K562 (cell line): Measurements from ENCODE around the gene RHBDD1. TPM values are rescaled to one million over a fixed set of nuclear protein-coding genes. Genes with fewer than 3 reads are reported as not detected.
A peak's percentile ranks its signal among the peaks of the same experiment; 100 is the strongest.

Experiments used
- ARNT ChIP-seq, 2 experiments: fragments of 450-650 bp; IDR thresholded peaks; 2 replicates each; pipeline ENCODE4 v1.6.1; 2016; ENCODE audit warnings: mild to moderate bottlenecking in 1 of 2
- polyA plus RNA-seq, 8 experiments: library from polyadenylated mRNA; depleted of rRNA in 4 of 8; stranded (reverse) in 5 of 8; unstranded in 3 of 8; fragments of >200 nt; fragmentation: Nextera tagmentation in 2 of 8; fragmentation: Illumina TruSeq in 1 of 8; extraction: Ambion mirVana in 2 of 8; extraction: Trizol in 1 of 8; gene quantifications; 2 replicates each; pipeline versions ENCODE4 v1.2.1 to v1.2.3, GENCODE V29; 2011 to 2014; ENCODE audit warnings: inconsistent platforms in 1 of 8, missing spikeins in 1 of 8
- total RNA-seq, 7 experiments: library from RNA; depleted of rRNA in 6 of 7; stranded (reverse); fragments of >200 nt in 6 of 7; fragmentation: Illumina TruSeq in 2 of 7; extraction: Trizol in 2 of 7; gene quantifications; 2 replicates each; pipeline versions ENCODE4 v1.2.1 to v1.2.3, GENCODE V29; 2011 to 2021; ENCODE audit warnings: low replicate concordance in 1 of 7
- TF ChIP-seq, protein P1 (sequence below), 2 experiments: fragments of 450-650 bp; formaldehyde crosslinking in 1 of 2; IDR thresholded peaks; 2 replicates each; pipeline versions ENCODE4 v1.4.0 to v1.6.1; 2014 to 2020; ENCODE audit warnings: mild to moderate bottlenecking in 2 of 2, borderline replicate concordance in 1 of 2, low read depth in 1 of 2
- TF ChIP-seq, protein P2 (sequence below): fragments of 450-650 bp; IDR thresholded peaks from 2 replicates; pipeline ENCODE4 v1.6.1; 2016; ENCODE audit warnings: mild to moderate bottlenecking, moderate library complexity
- TF ChIP-seq, protein P3 (sequence below): fragments of 200-800 bp; sonication (Bioruptor generic); IDR thresholded peaks from 2 replicates; pipeline ENCODE4 v1.6.1; 2017; ENCODE audit warnings: missing genetic modification characterization, missing compliant biosample characterization

Gene RHBDD1
- total and polyA plus RNA-seq, 9 of the 15 experiments (the other 6 are each of a cell fraction or from before 2014, with no cell fraction given): 4.8 to 34.8 (median 15.6) TPM

DNA sequence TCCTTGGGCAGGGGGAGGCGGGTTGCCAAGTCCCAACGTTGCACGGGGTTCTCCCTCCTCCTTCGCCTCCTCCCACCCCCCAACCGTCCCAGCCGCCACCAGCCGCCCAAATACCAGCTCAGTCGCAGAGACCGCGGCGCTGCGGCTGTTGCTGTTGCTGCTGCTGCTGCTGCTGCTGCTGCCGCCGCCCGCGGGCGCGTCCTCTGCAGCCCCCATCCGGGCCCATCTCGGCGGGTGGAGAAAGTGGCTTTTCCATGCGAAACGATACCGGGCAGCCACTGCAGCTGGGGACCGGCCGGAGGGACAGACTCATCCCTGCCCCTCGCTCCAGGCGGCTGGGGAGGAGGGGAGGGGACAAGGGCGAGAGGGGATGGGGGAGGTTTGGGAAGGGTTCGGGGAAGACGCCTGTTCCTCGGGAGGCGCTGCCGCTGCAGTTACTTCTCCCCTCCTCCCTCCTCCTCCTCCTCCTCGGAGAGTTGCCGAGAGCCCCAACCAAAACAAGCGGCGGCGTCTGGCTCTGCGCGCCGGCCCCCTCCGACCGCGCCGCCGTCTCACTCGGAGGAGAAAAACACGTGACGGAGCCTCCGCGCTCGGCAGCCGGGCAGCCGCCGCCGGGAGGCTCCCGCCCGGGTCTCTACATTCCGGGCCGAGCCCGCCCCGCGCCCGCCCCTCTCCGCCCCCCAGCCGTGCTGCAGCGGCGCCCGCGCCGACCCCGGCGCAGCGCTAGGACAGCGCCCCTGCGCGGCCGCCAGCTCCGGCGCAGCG is 36.5 kb upstream of the RHBDD1 start, which contains the start of gene IRS1 (continued):
- TF ChIP-seq, protein P1, sequence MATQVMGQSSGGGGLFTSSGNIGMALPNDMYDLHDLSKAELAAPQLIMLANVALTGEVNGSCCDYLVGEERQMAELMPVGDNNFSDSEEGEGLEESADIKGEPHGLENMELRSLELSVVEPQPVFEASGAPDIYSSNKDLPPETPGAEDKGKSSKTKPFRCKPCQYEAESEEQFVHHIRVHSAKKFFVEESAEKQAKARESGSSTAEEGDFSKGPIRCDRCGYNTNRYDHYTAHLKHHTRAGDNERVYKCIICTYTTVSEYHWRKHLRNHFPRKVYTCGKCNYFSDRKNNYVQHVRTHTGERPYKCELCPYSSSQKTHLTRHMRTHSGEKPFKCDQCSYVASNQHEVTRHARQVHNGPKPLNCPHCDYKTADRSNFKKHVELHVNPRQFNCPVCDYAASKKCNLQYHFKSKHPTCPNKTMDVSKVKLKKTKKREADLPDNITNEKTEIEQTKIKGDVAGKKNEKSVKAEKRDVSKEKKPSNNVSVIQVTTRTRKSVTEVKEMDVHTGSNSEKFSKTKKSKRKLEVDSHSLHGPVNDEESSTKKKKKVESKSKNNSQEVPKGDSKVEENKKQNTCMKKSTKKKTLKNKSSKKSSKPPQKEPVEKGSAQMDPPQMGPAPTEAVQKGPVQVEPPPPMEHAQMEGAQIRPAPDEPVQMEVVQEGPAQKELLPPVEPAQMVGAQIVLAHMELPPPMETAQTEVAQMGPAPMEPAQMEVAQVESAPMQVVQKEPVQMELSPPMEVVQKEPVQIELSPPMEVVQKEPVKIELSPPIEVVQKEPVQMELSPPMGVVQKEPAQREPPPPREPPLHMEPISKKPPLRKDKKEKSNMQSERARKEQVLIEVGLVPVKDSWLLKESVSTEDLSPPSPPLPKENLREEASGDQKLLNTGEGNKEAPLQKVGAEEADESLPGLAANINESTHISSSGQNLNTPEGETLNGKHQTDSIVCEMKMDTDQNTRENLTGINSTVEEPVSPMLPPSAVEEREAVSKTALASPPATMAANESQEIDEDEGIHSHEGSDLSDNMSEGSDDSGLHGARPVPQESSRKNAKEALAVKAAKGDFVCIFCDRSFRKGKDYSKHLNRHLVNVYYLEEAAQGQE (IDR thresholded peaks at IDR 0.05; ENCODE audit: borderline replicate concordance): 0 out of 2 replicates have a peak, but pooled peaks have one; percentile 3
- TF ChIP-seq, protein P1 (CRISPR knock-in tag; IDR thresholded peaks at IDR 0.05; ENCODE audit: low read depth): no peak
- TF ChIP-seq, protein P2, sequence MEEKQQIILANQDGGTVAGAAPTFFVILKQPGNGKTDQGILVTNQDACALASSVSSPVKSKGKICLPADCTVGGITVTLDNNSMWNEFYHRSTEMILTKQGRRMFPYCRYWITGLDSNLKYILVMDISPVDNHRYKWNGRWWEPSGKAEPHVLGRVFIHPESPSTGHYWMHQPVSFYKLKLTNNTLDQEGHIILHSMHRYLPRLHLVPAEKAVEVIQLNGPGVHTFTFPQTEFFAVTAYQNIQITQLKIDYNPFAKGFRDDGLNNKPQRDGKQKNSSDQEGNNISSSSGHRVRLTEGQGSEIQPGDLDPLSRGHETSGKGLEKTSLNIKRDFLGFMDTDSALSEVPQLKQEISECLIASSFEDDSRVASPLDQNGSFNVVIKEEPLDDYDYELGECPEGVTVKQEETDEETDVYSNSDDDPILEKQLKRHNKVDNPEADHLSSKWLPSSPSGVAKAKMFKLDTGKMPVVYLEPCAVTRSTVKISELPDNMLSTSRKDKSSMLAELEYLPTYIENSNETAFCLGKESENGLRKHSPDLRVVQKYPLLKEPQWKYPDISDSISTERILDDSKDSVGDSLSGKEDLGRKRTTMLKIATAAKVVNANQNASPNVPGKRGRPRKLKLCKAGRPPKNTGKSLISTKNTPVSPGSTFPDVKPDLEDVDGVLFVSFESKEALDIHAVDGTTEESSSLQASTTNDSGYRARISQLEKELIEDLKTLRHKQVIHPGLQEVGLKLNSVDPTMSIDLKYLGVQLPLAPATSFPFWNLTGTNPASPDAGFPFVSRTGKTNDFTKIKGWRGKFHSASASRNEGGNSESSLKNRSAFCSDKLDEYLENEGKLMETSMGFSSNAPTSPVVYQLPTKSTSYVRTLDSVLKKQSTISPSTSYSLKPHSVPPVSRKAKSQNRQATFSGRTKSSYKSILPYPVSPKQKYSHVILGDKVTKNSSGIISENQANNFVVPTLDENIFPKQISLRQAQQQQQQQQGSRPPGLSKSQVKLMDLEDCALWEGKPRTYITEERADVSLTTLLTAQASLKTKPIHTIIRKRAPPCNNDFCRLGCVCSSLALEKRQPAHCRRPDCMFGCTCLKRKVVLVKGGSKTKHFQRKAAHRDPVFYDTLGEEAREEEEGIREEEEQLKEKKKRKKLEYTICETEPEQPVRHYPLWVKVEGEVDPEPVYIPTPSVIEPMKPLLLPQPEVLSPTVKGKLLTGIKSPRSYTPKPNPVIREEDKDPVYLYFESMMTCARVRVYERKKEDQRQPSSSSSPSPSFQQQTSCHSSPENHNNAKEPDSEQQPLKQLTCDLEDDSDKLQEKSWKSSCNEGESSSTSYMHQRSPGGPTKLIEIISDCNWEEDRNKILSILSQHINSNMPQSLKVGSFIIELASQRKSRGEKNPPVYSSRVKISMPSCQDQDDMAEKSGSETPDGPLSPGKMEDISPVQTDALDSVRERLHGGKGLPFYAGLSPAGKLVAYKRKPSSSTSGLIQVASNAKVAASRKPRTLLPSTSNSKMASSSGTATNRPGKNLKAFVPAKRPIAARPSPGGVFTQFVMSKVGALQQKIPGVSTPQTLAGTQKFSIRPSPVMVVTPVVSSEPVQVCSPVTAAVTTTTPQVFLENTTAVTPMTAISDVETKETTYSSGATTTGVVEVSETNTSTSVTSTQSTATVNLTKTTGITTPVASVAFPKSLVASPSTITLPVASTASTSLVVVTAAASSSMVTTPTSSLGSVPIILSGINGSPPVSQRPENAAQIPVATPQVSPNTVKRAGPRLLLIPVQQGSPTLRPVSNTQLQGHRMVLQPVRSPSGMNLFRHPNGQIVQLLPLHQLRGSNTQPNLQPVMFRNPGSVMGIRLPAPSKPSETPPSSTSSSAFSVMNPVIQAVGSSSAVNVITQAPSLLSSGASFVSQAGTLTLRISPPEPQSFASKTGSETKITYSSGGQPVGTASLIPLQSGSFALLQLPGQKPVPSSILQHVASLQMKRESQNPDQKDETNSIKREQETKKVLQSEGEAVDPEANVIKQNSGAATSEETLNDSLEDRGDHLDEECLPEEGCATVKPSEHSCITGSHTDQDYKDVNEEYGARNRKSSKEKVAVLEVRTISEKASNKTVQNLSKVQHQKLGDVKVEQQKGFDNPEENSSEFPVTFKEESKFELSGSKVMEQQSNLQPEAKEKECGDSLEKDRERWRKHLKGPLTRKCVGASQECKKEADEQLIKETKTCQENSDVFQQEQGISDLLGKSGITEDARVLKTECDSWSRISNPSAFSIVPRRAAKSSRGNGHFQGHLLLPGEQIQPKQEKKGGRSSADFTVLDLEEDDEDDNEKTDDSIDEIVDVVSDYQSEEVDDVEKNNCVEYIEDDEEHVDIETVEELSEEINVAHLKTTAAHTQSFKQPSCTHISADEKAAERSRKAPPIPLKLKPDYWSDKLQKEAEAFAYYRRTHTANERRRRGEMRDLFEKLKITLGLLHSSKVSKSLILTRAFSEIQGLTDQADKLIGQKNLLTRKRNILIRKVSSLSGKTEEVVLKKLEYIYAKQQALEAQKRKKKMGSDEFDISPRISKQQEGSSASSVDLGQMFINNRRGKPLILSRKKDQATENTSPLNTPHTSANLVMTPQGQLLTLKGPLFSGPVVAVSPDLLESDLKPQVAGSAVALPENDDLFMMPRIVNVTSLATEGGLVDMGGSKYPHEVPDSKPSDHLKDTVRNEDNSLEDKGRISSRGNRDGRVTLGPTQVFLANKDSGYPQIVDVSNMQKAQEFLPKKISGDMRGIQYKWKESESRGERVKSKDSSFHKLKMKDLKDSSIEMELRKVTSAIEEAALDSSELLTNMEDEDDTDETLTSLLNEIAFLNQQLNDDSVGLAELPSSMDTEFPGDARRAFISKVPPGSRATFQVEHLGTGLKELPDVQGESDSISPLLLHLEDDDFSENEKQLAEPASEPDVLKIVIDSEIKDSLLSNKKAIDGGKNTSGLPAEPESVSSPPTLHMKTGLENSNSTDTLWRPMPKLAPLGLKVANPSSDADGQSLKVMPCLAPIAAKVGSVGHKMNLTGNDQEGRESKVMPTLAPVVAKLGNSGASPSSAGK: peak; percentile 48
- TF ChIP-seq ARNT (IDR thresholded peaks at IDR 0.05): no peak
- TF ChIP-seq, protein P3, sequence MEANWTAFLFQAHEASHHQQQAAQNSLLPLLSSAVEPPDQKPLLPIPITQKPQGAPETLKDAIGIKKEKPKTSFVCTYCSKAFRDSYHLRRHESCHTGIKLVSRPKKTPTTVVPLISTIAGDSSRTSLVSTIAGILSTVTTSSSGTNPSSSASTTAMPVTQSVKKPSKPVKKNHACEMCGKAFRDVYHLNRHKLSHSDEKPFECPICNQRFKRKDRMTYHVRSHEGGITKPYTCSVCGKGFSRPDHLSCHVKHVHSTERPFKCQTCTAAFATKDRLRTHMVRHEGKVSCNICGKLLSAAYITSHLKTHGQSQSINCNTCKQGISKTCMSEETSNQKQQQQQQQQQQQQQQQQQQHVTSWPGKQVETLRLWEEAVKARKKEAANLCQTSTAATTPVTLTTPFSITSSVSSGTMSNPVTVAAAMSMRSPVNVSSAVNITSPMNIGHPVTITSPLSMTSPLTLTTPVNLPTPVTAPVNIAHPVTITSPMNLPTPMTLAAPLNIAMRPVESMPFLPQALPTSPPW: peak; percentile 46; the same call in 1 of the 2 replicates
